ENCODE results near the gene DPH1.

The DPH1 gene

GRCh38 chr17:2062571-2063183 lies 32.7 kb downstream of the DPH1 start:
- no peak for DNase-seq (ENCODE audit: low read depth)

- DNase-seq (ENCODE audit: low read depth): no peak
Observed at GRCh38 chr17:2063261-2064146, 33.6 kb downstream of the DPH1 start.

DNA sequence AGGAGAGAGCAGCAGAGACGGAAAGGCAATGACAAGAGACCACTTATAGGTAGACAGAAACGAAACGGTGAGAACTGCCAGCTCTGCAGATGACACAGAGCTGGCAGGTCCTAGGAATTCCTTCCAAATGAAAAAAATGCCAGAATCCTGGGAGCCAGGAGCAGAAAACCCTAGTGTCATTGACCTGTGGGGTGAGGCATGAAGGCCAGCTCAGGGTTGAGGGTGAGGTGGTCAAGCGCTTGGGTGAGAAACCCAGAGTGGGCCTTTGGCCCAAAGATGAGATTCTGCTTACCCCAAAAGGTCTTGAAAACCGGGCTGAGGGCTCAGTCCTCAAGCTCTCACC lies 34.2 kb downstream of the DPH1 start:
- no peak for DNase-seq (ENCODE audit: low read depth)

GRCh38 chr17:2064520-2064971 lies 34.6 kb downstream of the DPH1 start:
- no peak for DNase-seq (ENCODE audit: low read depth)

GRCh38 chr17:2064980-2065785 lies 35.2 kb downstream of the DPH1 start:
- DNase-seq (ENCODE audit: low read depth): no peak

GRCh38 chr17:2065949-2066400 lies 36.0 kb downstream of the DPH1 start:
- no peak for DNase-seq (ENCODE audit: low read depth)

GRCh38 chr17:2067048-2067561 lies 37.2 kb downstream of the DPH1 start:
- DNase-seq (ENCODE audit: low read depth): no peak

DNA sequence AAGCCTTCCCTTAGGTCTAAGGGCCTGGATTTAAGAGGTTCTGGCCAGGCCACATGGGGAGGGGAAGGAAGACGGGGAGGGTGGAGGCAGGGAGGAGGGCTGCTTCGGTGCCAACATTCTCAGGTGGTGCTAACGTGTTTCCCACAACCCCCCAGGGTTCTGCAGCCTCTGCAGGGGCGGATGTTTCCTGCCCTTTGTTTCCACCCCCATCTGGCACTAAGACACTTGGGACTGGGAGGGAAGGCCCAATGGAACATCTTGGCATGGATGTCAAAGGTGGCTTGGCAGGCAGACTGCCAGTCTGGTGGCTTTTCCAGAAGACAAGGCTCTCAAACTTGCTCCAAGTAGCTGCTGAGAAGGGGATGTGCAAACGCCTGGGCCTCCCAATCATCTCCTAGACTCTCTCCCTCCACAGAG lies 37.7 kb downstream of the DPH1 start:
- DNase-seq (ENCODE audit: low read depth): no peak

GRCh38 chr17:2068031-2068518 lies 38.1 kb downstream of the DPH1 start:
- DNase-seq (ENCODE audit: low read depth): peak; percentile 92

DNA sequence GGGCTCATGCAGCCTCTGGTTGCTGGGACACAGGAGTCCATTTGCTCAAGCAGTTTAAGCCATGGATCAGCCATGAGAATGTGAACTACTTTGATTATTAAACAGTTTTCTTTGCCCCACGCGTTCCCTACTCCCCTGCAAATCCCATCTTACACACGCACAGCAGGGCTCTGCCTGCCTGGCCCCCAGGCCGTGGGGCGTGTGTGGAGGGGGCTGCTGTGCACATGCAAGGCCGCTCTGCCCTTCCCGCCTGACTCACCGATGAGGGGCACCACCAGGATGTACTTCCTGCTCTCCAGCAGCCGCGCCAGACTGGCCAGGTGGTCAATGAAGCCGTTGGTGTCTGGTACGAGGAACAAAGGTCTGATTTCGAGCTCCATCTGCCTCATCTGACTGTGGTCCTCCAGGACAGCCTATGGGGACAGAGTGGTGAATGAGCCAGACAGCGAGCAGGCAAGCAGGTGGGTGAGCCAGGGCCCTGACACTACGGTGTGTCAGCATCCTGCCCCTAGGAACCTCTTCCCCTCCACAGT lies 38.6 kb downstream of the DPH1 start:
- no peak for DNase-seq (ENCODE audit: low read depth)

DNA sequence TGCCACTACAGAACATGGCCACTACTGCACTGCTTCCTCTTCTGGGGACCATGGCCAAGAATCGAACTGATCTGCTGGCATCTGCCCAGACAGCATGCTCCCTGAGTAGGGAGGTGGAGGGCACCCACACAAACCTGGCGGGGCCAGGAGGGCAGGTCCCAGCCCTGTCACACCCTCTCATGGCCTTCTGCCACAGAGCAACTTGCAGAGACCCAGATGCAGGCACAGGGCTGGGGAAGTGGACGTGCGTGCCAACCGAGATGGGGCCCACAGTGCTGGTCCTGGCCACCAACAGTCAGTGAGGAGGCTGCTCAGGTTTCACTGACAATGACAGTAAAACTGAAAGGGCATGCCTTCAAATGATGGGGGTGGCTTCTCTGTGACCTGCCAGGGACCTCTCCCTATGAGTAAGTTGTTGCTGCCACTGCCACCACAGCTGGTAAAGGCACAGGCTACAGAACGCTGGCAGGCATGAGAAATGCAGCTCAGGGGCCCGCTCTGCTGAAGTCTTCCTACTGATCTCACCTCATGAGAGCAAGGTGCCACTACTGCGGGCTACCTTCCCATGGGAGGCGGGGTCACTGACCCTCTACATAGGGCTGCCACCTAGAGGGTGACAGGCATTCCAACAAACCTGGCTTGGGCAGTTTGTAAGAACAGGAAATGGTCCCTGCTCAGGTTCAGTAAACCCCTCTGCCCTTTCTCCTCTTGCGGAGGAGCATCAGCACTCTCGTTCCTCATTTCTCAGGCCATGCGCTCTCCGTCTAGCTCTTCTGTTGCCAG lies 40.5 kb downstream of the DPH1 start:
- DNase-seq (ENCODE audit: low read depth): no peak

DNA sequence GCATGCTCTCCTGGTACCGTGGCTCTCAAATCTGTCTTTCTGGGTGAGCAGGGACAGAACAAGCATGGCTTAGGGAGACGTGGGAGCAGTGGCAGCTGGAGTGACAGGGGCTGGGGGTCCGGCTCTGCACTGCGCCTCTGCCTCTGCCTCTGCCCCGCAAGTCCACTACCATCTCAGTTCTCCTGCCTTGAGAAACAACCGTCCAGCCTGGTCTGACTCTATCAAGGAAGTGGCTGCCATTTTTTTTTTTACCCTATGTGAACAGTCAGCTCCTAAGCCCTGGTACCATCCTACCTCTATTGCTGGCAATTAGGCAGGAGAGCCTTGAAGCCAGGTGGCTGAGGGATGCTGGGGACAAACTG lies 41.1 kb downstream of the DPH1 start:
- DNase-seq (ENCODE audit: low read depth): no peak

GRCh38 chr17:2071455-2072281 lies 41.7 kb downstream of the DPH1 start:
- no peak for DNase-seq (ENCODE audit: low read depth)

DNA sequence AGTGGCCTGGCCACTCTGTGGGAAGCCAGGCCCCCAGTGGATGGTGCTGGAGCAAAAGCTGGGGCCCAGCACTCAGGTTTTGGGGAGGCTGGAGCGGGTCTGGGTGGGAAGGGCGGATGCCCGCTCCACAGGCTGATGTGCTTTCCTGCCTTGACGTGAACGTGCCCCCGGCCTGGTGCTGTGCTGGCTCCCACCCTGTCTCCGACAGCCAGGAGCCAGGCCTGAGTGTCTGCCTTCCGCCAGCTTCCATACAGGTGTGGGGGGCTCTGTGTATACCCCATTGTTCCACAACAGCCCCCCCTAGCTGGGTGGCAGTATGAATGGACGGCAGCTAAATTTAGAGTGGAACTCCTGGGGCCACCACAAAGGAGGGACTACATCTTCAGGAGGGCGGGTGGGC lies 45.0 kb downstream of the DPH1 start:
- DNase-seq (ENCODE audit: low read depth): no peak

- no peak for DNase-seq (ENCODE audit: low read depth)
Observed at GRCh38 chr17:2075336-2076086, 45.6 kb downstream of the DPH1 start.

GRCh38 chr17:2076087-2076984 lies 46.4 kb downstream of the DPH1 start:
- no peak for DNase-seq (ENCODE audit: low read depth)

DNA sequence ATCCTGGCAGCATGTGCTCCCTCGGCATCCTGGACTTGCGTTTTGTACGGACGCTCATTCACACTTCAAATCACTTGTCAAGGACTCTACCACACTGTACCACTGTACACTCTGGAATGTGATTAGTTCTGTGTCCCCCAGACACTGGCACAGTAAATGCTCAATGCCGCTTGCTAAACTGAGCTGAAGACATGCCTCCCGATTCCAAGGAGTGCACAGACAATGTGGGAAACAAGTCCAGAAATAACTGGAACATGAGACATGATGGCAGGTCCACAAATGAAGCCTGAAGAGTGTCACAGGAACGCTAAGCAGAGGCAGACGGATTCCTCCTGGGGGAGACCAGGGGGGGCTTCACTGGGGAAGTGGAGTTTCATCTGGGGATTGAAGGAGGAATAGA lies 47.1 kb downstream of the DPH1 start:
- no peak for DNase-seq (ENCODE audit: low read depth)

- no peak for DNase-seq (ENCODE audit: low read depth)
Observed at GRCh38 chr17:2081564-2081963, 51.6 kb downstream of the DPH1 start.
